ENCODE measurements around the gene USP37.

The USP37 gene, protein sequence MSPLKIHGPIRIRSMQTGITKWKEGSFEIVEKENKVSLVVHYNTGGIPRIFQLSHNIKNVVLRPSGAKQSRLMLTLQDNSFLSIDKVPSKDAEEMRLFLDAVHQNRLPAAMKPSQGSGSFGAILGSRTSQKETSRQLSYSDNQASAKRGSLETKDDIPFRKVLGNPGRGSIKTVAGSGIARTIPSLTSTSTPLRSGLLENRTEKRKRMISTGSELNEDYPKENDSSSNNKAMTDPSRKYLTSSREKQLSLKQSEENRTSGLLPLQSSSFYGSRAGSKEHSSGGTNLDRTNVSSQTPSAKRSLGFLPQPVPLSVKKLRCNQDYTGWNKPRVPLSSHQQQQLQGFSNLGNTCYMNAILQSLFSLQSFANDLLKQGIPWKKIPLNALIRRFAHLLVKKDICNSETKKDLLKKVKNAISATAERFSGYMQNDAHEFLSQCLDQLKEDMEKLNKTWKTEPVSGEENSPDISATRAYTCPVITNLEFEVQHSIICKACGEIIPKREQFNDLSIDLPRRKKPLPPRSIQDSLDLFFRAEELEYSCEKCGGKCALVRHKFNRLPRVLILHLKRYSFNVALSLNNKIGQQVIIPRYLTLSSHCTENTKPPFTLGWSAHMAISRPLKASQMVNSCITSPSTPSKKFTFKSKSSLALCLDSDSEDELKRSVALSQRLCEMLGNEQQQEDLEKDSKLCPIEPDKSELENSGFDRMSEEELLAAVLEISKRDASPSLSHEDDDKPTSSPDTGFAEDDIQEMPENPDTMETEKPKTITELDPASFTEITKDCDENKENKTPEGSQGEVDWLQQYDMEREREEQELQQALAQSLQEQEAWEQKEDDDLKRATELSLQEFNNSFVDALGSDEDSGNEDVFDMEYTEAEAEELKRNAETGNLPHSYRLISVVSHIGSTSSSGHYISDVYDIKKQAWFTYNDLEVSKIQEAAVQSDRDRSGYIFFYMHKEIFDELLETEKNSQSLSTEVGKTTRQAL

DNA sequence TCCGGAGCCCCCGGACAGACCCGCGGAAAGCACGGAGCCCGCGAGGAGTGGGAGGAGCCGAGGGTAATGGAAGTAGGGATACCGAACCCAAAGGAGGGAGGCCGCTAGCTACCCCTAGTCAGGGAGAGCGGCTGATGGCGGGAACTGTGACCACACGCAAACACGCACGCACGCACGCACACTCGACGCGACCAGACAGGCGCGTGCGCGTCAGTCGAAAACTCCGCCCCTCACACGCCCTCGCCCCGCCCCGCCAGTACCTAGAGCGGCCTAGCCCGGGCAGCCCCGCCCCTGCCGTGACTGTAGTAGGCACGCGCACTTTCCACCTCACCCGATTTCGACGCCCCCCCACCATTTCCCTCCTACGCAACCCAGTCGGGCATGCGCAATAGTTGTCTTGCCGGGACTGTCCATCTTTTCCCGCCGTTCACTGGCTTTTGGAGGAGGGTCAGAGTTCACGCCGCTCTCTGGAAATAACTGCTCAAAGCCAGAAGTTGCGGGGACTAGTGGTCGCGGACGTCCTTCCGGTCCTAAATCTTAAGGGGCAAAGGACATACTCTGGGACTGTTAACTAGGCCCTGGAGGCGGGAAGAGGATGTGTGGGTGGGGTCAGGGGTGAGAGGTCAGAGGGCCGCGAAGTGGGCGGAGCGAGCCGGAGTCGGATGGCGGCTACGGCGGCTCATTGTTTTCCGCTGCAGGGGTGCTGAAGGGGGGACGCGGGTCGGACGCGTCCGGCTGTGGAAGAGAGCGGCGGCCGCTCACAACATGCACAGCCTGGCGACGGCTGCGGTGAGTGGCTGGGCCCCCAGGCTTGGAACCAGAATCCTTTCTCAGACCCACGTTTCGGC is at the start of gene USP37, which contains the start of gene CNOT9:
Gene USP37, minus strand, starts transcription at position 162 of the 848 bp plus-strand sequence. CDS start 9,698 bp downstream, outside the sequence.
Gene CNOT9, plus strand, starts transcription at position 650 of the 848 bp plus-strand sequence. Its CDS starts 116 bp downstream, at position 766.
- DNase-seq: peak; percentile 96

GRCh38 chr2:218615868-218616315 is 47.7 kb upstream of the USP37 start:
- DNase-seq: no peak

- DNase-seq: no peak
Measured at GRCh38 chr2:218607436-218608115, 39.4 kb upstream of the USP37 start, which contains the start of gene PLCD4. Gene PLCD4, plus strand, starts transcription at chr2:218607899. Its CDS starts 7,841 bp downstream, at chr2:218615740.

DNA sequence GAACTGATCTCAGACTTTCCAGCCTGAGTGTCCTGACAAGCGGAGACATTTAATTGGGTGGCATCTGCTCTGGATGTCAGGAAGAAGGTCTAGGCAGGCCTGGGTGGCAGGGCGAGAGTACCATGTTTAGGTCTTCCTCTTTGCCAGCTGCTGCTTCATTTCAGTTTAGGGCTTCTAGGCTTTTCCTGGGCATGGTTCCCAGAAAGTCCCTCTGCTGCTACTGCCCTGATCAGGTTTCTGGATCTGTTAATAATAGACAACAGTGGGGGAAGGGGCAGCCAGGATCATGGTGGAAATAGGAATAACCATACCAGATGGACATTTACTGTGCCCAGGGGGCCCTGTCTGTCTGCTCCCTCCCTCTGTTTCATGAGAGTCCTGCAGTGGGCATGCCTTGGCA is 37.3 kb upstream of the USP37 start:
- DNase-seq: no peak

GRCh38 chr2:218585541-218585940 is 17.4 kb upstream of the USP37 start:
- DNase-seq: no peak

DNA sequence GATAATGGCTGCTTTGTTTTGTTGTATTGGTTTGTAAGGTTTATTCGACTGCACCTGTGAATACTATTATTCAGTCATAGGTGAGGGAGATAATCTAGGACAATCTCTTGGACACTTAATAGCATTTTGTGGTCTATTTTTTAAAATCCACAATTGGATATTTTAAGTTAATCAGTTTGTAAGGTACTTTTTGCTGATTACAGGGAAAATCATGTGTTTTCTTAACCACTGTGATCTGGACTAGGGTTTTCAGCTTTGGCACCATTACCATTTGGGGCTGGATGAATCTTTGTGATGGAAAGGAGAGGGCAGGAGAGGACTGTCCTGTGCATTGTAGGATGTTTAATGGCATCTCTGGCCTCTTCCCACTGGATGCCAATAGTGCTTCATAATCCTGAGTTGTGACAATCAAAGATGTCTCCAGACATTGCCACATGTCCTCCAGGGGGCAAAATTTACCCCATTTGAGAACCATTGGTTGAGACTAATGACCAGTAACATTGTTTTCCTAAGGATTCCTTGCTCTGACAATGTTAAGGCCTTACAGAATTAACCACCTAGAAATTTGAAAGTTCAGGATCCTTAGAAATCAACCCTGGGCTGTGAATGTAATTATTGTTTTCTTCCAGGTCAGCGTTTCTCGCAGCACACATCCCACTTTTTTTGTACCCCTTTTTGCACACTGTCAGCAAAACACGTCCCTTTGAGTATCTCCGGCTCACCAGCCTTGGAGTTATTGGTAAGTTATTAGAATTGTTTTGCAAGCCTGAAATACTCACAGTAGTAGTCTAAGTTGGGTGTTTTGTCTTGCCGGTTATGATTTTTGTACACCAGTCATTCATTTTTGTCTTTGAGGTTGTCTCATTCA is 16.1 kb upstream of the USP37 start:
- no peak for DNase-seq

- no peak for DNase-seq
Measured at GRCh38 chr2:218582076-218582475, 13.9 kb upstream of the USP37 start.

DNA sequence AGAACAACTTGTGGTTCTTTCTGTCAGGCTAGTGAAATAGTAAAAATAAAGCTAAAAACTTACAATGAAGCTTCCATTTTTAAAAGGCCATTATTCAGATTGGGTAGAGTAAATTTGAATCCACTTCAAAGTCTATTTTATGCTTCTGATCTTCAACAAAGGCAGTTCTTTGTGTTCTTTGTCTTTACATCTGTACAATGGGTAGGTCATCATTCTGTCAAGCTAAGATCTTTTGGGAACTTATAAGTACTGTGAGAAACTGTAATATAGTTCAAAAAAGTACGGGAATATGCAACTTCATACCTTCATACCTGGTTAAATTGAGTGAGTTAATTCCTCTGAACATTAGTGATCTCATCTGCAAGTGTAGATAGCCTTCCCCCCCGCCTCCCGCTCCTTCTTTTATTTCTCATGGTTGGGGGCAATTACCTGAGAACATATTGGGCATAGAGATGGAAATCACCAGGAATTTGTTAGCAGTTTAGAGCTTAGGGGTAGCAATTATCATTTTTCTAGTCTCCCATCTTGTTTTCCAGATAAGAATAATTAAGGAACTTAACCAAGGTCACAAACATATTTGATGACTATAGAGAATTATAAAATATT is 10.2 kb upstream of the USP37 start:
- DNase-seq: no peak

DNA sequence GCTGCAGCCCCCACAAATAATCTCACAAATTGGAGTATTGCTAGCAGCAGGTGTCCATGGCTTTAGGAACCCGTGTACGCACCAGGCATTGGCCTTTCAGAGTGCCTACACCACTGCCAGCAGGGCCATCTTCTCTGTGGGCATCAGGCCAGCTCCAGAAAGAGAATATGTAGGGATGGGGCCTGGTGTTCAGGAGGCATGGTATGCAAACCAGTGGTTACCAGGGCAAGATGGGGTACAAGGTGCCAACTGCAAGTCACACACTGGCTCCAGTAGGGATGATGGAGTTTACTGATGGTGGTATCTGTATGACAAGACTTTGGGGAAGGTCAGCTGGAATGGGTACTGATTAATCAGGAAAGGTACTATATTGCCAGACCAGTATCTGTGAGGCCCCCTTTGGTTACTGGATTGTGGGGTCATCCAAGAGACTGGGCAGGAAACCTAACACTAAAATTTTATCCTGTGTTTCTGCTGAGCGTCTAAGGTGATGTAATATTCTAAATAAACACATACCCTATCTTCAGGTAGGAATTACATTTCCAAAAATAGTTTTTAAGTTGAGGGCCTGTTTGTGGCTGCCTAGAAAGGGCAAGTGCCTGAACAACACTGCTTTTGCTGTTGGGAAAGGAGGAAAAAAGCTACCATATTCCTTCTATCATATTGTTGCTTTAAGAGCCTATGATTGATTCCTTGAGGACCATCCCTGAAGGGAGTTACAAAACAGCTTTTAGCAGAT is 9.5 kb upstream of the USP37 start:
- no peak for DNase-seq

DNA sequence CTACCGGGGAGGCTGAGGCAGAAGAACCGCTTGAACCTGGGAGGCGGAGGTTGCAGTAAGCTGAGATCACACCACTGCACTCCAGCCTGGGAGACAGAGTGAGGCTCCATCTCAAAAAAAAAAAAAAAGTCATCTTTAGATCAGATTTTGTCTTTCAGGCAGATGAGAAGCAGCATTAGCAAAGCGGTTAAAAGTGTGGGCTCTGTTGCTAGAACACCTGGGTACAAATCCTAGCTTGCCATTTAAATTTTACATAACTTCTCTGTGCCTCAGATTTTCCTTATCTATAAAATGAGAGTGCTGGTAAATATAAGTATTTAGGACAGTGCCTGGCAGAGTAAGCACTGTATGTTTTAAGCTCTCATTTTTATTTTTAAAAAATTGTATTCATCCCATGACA is 8.7 kb upstream of the USP37 start:
- DNase-seq: no peak

- no peak for DNase-seq
Measured at GRCh38 chr2:218570850-218571249, 2.7 kb upstream of the USP37 start.

GRCh38 chr2:218569661-218570500 is 1.7 kb upstream of the USP37 start:
- DNase-seq: peak; percentile 23

GRCh38 chr2:218569038-218569431 is 884 bp upstream of the USP37 start:
- no peak for DNase-seq

DNA sequence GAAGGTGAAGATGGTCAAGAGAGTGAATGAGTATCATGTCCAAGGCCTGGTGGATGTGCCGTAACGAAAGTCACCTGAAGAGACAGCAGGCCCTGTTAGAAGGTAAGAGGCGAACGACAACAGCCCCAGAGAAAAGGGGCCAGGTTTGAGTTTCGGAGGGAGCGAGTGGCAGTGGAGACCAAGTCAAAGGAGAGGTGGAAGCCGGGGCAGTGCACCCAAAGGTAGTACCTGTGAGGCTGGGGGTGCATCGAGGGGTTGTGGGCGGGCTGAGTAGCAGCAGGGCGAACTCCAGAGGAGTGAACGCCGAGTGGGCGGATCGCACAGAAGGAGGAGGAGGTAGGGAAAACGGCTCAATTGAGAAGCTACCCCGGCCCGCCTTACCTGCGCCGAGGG is 358 bp downstream of the USP37 start:
- no peak for DNase-seq

DNA sequence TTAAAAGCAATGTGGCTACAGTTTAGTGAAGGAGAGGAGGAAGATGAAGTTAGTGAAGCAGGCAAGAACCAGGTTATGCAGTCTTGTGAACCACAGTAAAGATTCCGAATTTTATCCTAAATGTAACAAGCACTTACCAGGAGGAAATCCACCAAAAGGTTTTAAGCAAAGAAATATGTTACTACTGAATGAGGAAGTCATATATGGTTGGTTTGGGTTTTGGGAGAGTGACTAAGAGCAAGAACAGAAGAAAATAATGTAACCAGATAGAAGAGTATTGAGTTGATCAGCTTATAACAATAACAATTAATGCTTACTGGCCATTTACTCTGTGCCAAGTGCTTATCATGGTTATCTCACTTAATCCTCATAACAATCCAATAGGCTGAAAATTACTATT is 1.9 kb downstream of the USP37 start:
- DNase-seq: no peak

DNA sequence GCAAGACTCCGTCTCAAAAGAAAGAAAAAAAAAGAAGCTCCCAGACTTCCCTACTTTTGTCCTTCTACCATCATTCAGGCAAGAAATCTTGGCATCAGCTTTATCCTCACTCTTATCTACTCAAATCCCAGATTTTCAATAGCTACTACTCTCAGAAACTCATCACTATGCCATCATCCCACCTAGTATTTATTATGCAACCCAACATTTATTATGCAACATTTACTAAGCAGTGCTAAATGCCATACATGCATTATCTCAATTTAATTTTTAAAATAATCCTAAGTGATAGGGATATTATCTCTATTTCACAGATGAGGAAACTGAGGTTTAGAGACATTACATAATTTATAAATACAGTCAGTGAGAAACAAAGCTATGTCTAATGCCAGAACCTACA is 4.1 kb downstream of the USP37 start:
- no peak for DNase-seq

- DNase-seq: no peak
Measured at GRCh38 chr2:218558986-218559385, 9.2 kb downstream of the USP37 start.

GRCh38 chr2:218557941-218558340 is 10.2 kb downstream of the USP37 start:
- DNase-seq: no peak

- no peak for DNase-seq
Measured at GRCh38 chr2:218555527-218555926, 12.6 kb downstream of the USP37 start.
